GM10266 (cell line): Measurements from ENCODE around the gene ANTXRL.
"Not testable (repeated sequence)": the region's sequence is repeated elsewhere in the genome, so short reads cannot be mapped to it uniquely, and the experiment has no call there.

Experiments used
- DNase-seq: peaks from one replicate; pipeline ENCODE4 v3.0.0; 2012; ENCODE audit errors: extremely low spot score
- TF ChIP-seq, protein P1 (sequence below): IDR thresholded peaks from 2 replicates; pipeline ENCODE4 v1.5.1; 2012; ENCODE audit warnings: mild to moderate bottlenecking, low read depth; ENCODE audit not compliant: control insufficient read depth, insufficient read depth; ENCODE audit errors: missing control alignments

ANTXRL gene

DNA sequence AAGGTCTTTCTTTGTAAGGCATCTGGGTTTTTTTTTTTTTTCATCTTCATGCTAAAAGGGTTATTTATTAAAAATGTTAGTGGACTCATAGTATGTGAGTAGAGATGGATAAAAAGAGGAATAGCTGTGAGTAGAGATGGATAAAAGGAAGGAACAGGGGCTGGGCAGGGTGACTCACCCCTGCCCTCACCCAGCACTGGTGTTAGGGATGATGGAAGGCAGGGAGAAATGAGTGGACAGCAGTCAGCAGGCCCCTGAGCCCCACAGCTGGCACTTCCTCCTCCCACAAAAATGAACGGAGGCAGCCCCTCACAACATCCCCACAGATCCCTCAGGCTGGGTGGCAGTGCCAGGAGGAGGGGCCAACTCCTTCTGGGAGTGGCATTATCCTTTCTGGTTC, 39.3 kb downstream of the ANTXRL start:
- no peak for DNase-seq
- TF ChIP-seq, protein P1, sequence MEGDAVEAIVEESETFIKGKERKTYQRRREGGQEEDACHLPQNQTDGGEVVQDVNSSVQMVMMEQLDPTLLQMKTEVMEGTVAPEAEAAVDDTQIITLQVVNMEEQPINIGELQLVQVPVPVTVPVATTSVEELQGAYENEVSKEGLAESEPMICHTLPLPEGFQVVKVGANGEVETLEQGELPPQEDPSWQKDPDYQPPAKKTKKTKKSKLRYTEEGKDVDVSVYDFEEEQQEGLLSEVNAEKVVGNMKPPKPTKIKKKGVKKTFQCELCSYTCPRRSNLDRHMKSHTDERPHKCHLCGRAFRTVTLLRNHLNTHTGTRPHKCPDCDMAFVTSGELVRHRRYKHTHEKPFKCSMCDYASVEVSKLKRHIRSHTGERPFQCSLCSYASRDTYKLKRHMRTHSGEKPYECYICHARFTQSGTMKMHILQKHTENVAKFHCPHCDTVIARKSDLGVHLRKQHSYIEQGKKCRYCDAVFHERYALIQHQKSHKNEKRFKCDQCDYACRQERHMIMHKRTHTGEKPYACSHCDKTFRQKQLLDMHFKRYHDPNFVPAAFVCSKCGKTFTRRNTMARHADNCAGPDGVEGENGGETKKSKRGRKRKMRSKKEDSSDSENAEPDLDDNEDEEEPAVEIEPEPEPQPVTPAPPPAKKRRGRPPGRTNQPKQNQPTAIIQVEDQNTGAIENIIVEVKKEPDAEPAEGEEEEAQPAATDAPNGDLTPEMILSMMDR, result no peak

- DNase-seq, result no peak
- TF ChIP-seq, protein P1, result no peak
These were observed 40.2 kb downstream of the ANTXRL start for GRCh38 chr10:46326971-46327370.

DNA sequence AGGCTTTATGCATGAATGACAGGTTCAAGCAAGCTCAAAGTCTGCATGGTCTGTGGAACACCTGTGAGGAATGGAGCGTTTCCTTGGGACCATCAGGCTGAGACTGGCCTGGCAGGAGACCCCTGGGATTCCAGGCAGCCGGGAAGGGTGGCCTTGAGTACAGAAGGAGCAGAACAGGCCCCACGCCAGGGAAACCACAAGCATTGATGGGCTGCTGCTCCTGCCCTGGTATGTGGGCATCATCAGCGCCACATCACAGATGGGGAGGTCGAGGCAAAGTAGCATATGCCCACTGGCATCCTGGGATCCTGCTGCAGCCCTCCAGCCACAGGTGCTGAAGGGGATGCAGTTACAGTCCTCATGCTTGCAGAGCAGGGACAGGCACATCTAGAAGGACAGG, 40.9 kb downstream of the ANTXRL start:
- TF ChIP-seq, protein P1, result no peak
- DNase-seq, result no peak

GRCh38 chr10:46328853-46329689, 42.3 kb downstream of the ANTXRL start:
- TF ChIP-seq, protein P1, result no peak
- no peak for DNase-seq

- TF ChIP-seq, protein P1, result no peak
- DNase-seq, result no peak
These were observed 42.9 kb downstream of the ANTXRL start for GRCh38 chr10:46329690-46330016.

DNA sequence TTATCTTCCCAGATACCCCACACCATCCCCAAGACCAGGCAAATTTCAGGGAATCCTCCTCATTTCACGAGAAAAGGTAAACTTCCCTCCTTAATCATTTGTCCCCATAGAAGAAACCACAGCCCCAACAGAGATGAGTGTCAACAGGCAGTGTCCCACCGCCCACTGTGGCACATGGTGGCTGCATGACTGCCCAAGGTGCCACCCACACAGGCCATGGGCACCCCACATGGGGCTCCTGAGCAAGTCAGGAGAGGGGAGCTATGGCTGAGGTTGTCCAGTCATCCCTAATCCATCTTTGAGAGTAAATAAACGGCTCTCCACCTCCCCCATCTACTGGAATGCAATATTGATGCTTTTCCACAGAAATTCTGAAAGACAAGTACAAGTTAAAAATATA, 44.1 kb downstream of the ANTXRL start:
- DNase-seq, result no peak
- TF ChIP-seq, protein P1, result no peak

DNA sequence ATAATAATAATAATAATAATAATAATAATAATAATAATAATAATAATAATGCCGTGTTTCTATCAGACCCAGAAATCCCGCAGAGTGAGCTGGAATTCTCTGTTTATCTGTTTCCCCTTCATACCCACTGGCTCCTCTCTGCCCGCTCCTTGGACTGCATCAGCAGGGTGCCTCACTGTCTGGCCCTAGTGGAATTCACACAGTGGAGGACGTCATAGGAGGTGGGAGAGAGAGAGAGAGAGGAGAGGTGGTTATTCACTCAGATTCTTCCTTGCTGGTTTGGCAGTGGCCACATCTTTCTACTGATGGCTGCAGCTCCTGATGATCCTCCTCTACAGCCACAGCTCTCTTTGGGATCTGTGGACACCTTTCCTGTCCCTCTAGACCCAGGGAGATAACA, 78.7 kb downstream of the ANTXRL start:
- not testable (repeated sequence) for DNase-seq

DNA sequence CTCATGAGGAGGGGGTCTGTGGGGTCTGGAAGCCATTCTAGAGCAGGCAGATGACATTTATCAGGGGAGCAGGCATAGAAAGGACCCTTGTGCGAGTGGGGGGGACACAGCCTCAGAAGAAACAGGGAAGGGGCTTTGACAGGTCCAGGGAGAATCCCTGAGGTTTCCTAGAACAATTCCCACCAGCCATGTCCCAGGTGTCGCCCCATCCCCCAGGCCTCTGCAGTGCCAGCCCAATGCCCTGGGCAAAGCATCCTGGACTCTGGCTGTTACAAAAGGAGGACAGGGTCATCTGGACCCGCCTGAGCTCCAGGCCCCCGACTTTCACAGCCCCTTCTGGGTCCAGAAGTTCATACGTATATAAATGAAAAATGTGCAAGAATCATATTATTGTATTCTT, 80.4 kb downstream of the ANTXRL start:
- DNase-seq, result not testable (repeated sequence)

- not testable (repeated sequence) for DNase-seq
These were observed 81.0 kb downstream of the ANTXRL start for GRCh38 chr10:46367666-46368240.

DNA sequence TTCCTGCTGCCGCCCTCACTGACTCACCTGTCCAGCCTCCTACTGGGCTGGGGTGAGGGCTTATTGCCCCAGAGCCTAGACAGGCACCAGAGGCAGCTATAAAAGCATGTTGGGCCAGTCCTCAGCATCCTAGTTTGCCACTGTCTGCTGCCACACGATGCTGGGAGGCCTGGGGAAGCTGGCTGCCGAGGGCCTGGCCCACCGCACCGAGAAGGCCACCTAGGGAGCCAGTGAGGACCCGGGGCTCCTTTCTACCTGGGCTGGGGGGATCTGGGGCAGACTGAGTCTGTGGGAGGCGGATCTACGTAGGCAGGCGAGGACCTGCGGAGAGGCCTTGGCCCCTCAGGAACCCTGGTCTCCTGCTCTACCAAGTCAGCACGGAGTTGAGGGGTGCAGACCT, 82.2 kb downstream of the ANTXRL start:
- DNase-seq, result not testable (repeated sequence)

DNA sequence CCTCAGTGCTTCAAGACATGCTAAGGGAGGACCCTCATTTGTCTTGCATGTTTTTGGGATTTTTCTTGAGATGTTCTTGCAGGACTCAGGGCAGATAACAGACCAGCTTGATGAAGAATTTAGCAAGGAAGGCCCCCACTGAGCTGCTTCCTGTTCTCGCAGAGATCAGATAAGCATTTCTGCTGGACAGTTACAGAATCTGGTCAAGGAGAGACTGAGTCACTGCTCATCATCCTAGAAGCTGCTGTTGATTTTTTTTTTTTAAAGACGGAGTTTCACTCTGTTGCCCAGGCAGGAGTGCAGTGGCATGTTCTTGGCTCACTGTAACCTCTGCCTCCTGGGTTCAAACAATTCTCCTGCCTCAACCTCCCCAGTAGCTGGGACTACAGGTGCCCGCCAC, 87.6 kb downstream of the ANTXRL start:
- not testable (repeated sequence) for DNase-seq

- not testable (repeated sequence) for DNase-seq
These were observed 88.6 kb downstream of the ANTXRL start, which contains the start of gene ANXA8L1 for GRCh38 chr10:46375406-46375805. Gene ANXA8L1 (plus strand): TSS chr10:46375776. CDS start chr10:46375852, 76 bp downstream.

GRCh38 chr10:46377022-46377421, 90.2 kb downstream of the ANTXRL start:
- not testable (repeated sequence) for DNase-seq
